CD4-positive, alpha-beta T cell treated with Interleukin-4 for 1 hour (primary cell): Measurements from ENCODE around the gene LYRM4.
A peak's percentile ranks its signal among the peaks of the same experiment; 100 is the strongest.

Experiments
- DNase-seq, 2 donors: peaks; one replicate each; pipeline ENCODE4 v3.0.0-alpha.2; 2020 to 2022

Gene LYRM4

GRCh38 chr6:5202941-5203340 is 57.8 kb downstream of the LYRM4 start:
- no peak for DNase-seq

- DNase-seq = no peak
These were observed 58.5 kb downstream of the LYRM4 start for GRCh38 chr6:5202206-5202605.

- DNase-seq = no peak
These were observed 59.5 kb downstream of the LYRM4 start for GRCh38 chr6:5201271-5201670.

- DNase-seq = no peak
These were observed 61.0 kb downstream of the LYRM4 start for GRCh38 chr6:5199702-5200101.

- no peak for DNase-seq
These were observed 61.5 kb downstream of the LYRM4 start for GRCh38 chr6:5199283-5199682.

- DNase-seq = no peak
These were observed 63.7 kb downstream of the LYRM4 start for GRCh38 chr6:5197084-5197483.

- DNase-seq = no peak
These were observed 68.5 kb downstream of the LYRM4 start for GRCh38 chr6:5192135-5192794.

- no peak for DNase-seq
These were observed 69.0 kb downstream of the LYRM4 start for GRCh38 chr6:5191722-5192121.

GRCh38 chr6:5191222-5191621 is 69.5 kb downstream of the LYRM4 start:
- DNase-seq = no peak

- DNase-seq = no peak
These were observed 70.2 kb downstream of the LYRM4 start for GRCh38 chr6:5190507-5190906.

GRCh38 chr6:5188646-5189045 is 72.1 kb downstream of the LYRM4 start:
- no peak for DNase-seq

GRCh38 chr6:5184878-5185277 is 75.9 kb downstream of the LYRM4 start:
- DNase-seq = no peak

- no peak for DNase-seq
These were observed 76.5 kb downstream of the LYRM4 start for GRCh38 chr6:5184218-5184617.

- no peak for DNase-seq
These were observed 79.0 kb downstream of the LYRM4 start for GRCh38 chr6:5181510-5182317.

GRCh38 chr6:5180636-5181035 is 80.1 kb downstream of the LYRM4 start:
- DNase-seq = no peak

GRCh38 chr6:5179917-5180316 is 80.8 kb downstream of the LYRM4 start:
- no peak for DNase-seq

GRCh38 chr6:5178806-5179205 is 81.9 kb downstream of the LYRM4 start:
- no peak for DNase-seq

- no peak for DNase-seq
These were observed 85.1 kb downstream of the LYRM4 start for GRCh38 chr6:5175635-5176034.

GRCh38 chr6:5174756-5175549 is 85.8 kb downstream of the LYRM4 start:
- DNase-seq = peak in 1 of 2 donors; percentile 39

- peak; percentile 65 to 79 for DNase-seq
These were observed 86.5 kb downstream of the LYRM4 start for GRCh38 chr6:5174244-5174643.

GRCh38 chr6:5173810-5174209 is 86.9 kb downstream of the LYRM4 start:
- no peak for DNase-seq

- DNase-seq = no peak
These were observed 87.8 kb downstream of the LYRM4 start for GRCh38 chr6:5172897-5173474.

- no peak for DNase-seq
These were observed 88.6 kb downstream of the LYRM4 start for GRCh38 chr6:5172041-5172653.
